GM12801 (cell line): Measurements from ENCODE around the gene EOGT.

Experiments used
- TF ChIP-seq, protein P1 (sequence below): IDR thresholded peaks from one replicate; pipeline ENCODE4 v1.5.1; 2011; ENCODE audit warnings: control low read depth; ENCODE audit not compliant: insufficient read length; ENCODE audit errors: extremely low read depth

EOGT gene

DNA sequence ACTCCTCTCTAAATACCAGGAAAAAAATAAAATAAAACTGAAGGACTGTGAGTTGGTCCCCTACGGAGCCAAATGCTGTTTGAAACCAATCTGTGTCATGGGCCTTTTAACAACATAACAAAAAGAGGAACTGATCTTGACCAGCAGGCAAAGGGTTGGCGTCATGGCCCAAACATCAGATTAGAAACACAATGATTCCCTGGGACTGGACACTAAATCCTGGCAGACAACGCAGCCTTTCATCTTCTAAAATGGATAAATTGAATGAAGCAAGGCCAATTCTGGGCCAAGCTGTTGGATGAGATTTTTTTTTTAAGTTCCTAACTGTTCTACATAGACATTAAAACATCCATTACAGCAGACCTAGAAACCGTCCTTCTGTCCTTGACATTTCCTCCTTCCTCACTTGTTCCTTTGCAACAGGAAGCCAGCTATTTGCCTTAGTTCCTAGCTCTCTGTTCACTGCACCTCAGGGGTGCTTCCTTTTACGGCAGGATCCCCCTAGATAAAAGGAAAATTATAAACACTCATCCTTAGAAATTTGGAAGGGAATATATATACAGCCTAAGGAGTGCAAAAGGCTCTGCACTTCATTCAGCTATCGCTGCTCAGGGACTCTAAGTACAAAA, 59.6 kb downstream of the EOGT start:
- TF ChIP-seq, protein P1, sequence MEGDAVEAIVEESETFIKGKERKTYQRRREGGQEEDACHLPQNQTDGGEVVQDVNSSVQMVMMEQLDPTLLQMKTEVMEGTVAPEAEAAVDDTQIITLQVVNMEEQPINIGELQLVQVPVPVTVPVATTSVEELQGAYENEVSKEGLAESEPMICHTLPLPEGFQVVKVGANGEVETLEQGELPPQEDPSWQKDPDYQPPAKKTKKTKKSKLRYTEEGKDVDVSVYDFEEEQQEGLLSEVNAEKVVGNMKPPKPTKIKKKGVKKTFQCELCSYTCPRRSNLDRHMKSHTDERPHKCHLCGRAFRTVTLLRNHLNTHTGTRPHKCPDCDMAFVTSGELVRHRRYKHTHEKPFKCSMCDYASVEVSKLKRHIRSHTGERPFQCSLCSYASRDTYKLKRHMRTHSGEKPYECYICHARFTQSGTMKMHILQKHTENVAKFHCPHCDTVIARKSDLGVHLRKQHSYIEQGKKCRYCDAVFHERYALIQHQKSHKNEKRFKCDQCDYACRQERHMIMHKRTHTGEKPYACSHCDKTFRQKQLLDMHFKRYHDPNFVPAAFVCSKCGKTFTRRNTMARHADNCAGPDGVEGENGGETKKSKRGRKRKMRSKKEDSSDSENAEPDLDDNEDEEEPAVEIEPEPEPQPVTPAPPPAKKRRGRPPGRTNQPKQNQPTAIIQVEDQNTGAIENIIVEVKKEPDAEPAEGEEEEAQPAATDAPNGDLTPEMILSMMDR = no peak

DNA sequence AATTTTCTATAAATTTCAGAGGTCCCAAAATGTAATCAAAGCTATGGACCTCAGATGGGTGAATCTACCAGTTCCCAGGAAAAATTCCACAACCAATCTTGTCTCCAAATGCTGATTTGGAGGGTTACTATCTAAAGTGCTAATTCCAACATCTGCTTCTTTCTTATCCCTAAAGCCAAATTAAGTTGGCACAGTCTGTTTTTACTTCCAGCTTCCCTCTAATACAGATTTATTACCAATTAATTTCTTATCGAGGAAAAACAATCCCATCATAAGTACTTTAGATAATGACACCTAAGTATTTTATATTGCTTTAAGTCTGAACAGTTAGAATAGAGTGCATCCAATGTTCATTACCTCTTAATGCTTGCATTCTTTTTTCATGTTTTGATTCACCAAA, 68.3 kb downstream of the EOGT start:
- TF ChIP-seq, protein P1 = no peak

DNA sequence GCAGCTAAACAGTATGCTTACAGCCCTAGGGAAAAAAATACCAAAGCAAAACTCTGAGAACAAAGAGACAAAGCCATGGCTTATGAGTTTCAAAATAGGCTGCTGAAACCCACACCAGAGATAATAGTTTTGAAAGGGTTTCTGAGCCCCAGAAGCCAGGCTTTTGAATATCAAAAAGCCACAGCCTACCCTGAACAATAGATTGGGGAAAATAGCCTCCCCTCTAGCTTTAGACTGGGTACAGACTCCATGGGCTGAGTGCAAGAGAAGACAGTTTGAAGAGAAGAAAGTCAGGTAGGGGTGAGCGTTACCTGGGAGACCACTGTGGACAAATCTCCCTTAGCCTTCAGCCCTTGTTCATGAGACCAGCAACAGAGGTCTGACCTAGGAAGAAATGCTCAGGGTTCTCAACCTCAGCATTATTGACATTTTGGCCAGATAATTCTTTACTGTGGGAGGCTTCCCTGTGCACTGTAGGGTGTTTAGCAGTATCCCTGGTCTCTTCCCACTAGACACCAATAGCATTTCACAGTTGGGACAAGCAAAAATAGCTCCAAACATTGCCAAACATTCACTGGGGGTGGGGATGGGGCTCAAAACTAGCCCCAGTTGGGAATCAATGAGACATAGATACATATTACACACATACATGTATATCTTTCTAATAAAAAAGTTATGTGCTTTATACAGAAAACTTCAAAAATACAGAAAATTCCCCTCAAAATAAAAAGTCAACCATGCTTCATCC, 69.6 kb downstream of the EOGT start:
- TF ChIP-seq, protein P1 = no peak

GRCh38 chr3:68941055-68941454, 72.4 kb downstream of the EOGT start:
- TF ChIP-seq, protein P1 = no peak

DNA sequence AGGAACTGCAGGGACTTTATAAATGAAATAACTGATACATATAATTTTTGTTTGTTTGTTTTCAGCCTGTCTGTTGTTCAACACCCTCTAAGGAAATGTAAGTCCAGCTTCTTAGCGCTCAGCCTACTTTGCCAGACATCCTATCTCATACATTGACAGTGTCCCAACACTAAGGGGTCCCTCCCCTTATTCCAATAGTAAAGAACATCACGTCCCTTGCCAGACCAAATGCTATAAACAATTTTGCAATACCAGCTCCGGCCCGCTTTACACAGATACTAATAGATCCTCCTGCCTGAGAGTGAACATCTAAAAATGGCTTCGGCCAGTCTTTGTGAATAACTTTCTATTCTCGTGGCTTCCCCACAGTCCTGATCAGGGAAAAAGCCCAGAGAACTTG, 76.6 kb downstream of the EOGT start:
- TF ChIP-seq, protein P1 = no peak

- TF ChIP-seq, protein P1 = no peak
Observed at GRCh38 chr3:68935778-68936177, 77.7 kb downstream of the EOGT start.

GRCh38 chr3:68931406-68932149, 81.9 kb downstream of the EOGT start:
- TF ChIP-seq, protein P1 = no peak
